Measurements from ENCODE around the gene RNF181. TPM values are rescaled to one million over a fixed set of nuclear protein-coding genes. Genes with fewer than 3 reads are reported as not detected.

RNF181 gene
- polyA plus RNA-seq, 3 donors = 177 to 184 (median 177) TPM

- 79 to 94% (median 93%) methylated on average over 3 of the region's 3 CpGs for WGBS, 3 donors
- no peak overlapping the region for H3K27ac ChIP-seq (ENCODE audit: low read depth, low read length)
Observed at GRCh38 chr2:85642725-85643124, 47.2 kb downstream of the RNF181 start.

GRCh38 chr2:85644909-85645308 lies 49.4 kb downstream of the RNF181 start:
- WGBS, 3 donors = 95% methylated on average over 7 to 8 of the region's 8 CpGs
- H3K27ac ChIP-seq (ENCODE audit: low read depth, low read length) = no peak overlapping the region

- no peak overlapping the region for H3K27ac ChIP-seq (ENCODE audit: low read depth, low read length)
- WGBS, 3 donors = 89 to 93% (median 89%) methylated on average over 2 of the region's 2 CpGs
Observed at GRCh38 chr2:85646166-85646565, 50.6 kb downstream of the RNF181 start.

Other genes with a start within 250 kb of the RNF181 start
- gene RETSAT, start 241.2 kb upstream of the RNF181 start, polyA plus RNA-seq = 100 to 1,000 TPM in 2 of 3 donors, 10 to 100 TPM in 1; 66.7 to 439 (median 121) TPM
- gene ELMOD3, start 241.0 kb upstream of the RNF181 start, polyA plus RNA-seq = 100 to 1,000 TPM in 1 of 3 donors, 10 to 100 TPM in 2; 26.7 to 135 (median 27.1) TPM
- gene CAPG, start 185.4 kb upstream of the RNF181 start, polyA plus RNA-seq = 100 to 1,000 TPM in 1 of 3 donors, 10 to 100 TPM in 2; 22.2 to 129 (median 76.7) TPM
- under 1 TPM in 2 of 3 donors, not detected in 1; 0.40 to 0.89 TPM for gene SH2D6, start 177.0 kb upstream of the RNF181 start, polyA plus RNA-seq
- gene MAT2A, start 56.6 kb upstream of the RNF181 start, polyA plus RNA-seq = 100 to 1,000 TPM; 139 to 362 (median 309) TPM
- 10 to 100 TPM in 2 of 3 donors, 1 to 10 TPM in 1; 9.0 to 31.3 (median 25.5) TPM for gene GGCX, start 34.3 kb upstream of the RNF181 start, polyA plus RNA-seq
- gene VAMP8, start 18.2 kb upstream of the RNF181 start, polyA plus RNA-seq = 100 to 1,000 TPM in 2 of 3 donors, 10 to 100 TPM in 1; 67.7 to 151 (median 138) TPM
- 100 to 1,000 TPM in 2 of 3 donors, 10 to 100 TPM in 1; 38.7 to 292 (median 145) TPM for gene VAMP5, start 11.3 kb upstream of the RNF181 start, polyA plus RNA-seq
- gene TMEM150A, start 7.0 kb downstream of the RNF181 start, polyA plus RNA-seq = 10 to 100 TPM; 23.5 to 30.3 (median 28.4) TPM
- 10 to 100 TPM; 10.6 to 15.5 (median 14.7) TPM for gene C2orf68, start 16.3 kb downstream of the RNF181 start, polyA plus RNA-seq
- 10 to 100 TPM; 20.2 to 44.9 (median 31.7) TPM for gene USP39, start 20.4 kb downstream of the RNF181 start, polyA plus RNA-seq
- gene SFTPB, start 72.5 kb downstream of the RNF181 start, polyA plus RNA-seq = 1 to 10 TPM in 2 of 3 donors, not detected in 1; 1.7 to 2.4 TPM
- gene GNLY, start 98.6 kb downstream of the RNF181 start, polyA plus RNA-seq = 1 to 10 TPM; 1.2 to 4.7 (median 2.3) TPM
- 10 to 100 TPM; 10.2 to 57.5 (median 29.5) TPM for gene ATOH8, start 158.2 kb downstream of the RNF181 start, polyA plus RNA-seq